IMR-90 (cell line): ENCODE data around the gene INPP5E. TPM values are rescaled to one million over a fixed set of nuclear protein-coding genes. Genes with fewer than 3 reads are reported as not detected.

Experiments
- ATAC-seq: fragments of 200-7000 bp; cut with Tn5 transposase; 2 replicates; pipeline ENCODE4 v1.9.1; 2020; ENCODE audit warnings: low read depth, mild to moderate bottlenecking, moderate library complexity
- BruUV-seq: library from RNA; stranded (reverse); fragments of 400-500 nt; replicated peaks from 2 replicates; lab custom pipeline; 2021; lab: Mats Ljungman, UMichigan
- CTCF ChIA-PET: fragments of 300-600 bp; formaldehyde crosslinking; extraction: SDS; loops from one replicate; lab custom pipeline; 2021; ENCODE audit warnings: antibody characterized with exemption; lab: Yijun Ruan, JAX
- POLR2A ChIA-PET: fragments of 300-600 bp; sonication (Branson Sonifier 250); formaldehyde crosslinking; loops from one replicate; lab custom pipeline; 2022; ENCODE audit warnings: antibody characterized with exemption; ENCODE audit not compliant: unreplicated experiment; lab: Charles Lee
- DNase-seq: peaks from one replicate; pipeline ENCODE4 v3.0.0; 2013
- H2AFZ ChIP-seq: replicated peaks from 2 replicates; pipeline ENCODE3; 2013; ENCODE audit warnings: low read length, mild to moderate bottlenecking; ENCODE audit not compliant: poor library complexity
- H2AK5ac ChIP-seq: 2 replicates; pipeline ENCODE4 v1.6.1; 2013; ENCODE audit warnings: low read depth, low read length, inconsistent platforms
- H2AK9ac ChIP-seq: replicated peaks from 2 replicates; pipeline ENCODE3; 2013; ENCODE audit warnings: mild to moderate bottlenecking, low read depth, low read length, moderate library complexity; ENCODE audit not compliant: poor library complexity
- H2BK120ac ChIP-seq: 2 replicates; pipeline ENCODE4 v1.6.1; 2013; ENCODE audit warnings: low read depth, low read length, inconsistent platforms
- H2BK15ac ChIP-seq: 3 replicates; pipeline ENCODE4 v1.6.1; 2013; ENCODE audit warnings: low read depth, low read length, inconsistent platforms
- H2BK20ac ChIP-seq: 2 replicates; pipeline ENCODE4 v1.6.1; 2013; ENCODE audit warnings: low read depth, mild to moderate bottlenecking, inconsistent platforms, low read length, moderate library complexity
- H2BK5ac ChIP-seq: 2 replicates; pipeline ENCODE4 v1.6.1; 2013; ENCODE audit warnings: mild to moderate bottlenecking, low read depth, low read length, inconsistent platforms; ENCODE audit not compliant: poor library complexity, severe bottlenecking
- H3K14ac ChIP-seq: replicated peaks from 2 replicates; pipeline ENCODE4 v1.6.1; 2013; ENCODE audit warnings: low read depth, low read length, inconsistent platforms
- H3K18ac ChIP-seq: 2 replicates; pipeline ENCODE4 v1.6.1; 2013; ENCODE audit warnings: low read depth, low read length, control low read depth
- H3K23ac ChIP-seq: 2 replicates; pipeline ENCODE4 v1.6.1; 2013; ENCODE audit warnings: low read depth, low read length, inconsistent platforms
- H3K27ac ChIP-seq: 2 replicates; pipeline ENCODE4 v1.5.1; 2013; ENCODE audit warnings: mild to moderate bottlenecking, control low read depth, low read length; ENCODE audit not compliant: insufficient read depth
- H3K27me3 ChIP-seq: 2 replicates; pipeline ENCODE4 v1.6.1; 2013; ENCODE audit warnings: low read length; ENCODE audit not compliant: control insufficient read depth, insufficient read depth
- H3K36me3 ChIP-seq: 2 replicates; pipeline ENCODE4 v1.6.1; 2013; ENCODE audit warnings: low read length, mixed read lengths; ENCODE audit not compliant: control insufficient read depth, insufficient read depth
- H3K4ac ChIP-seq: 2 replicates; pipeline ENCODE4 v1.6.1; 2013; ENCODE audit warnings: low read depth, low read length, inconsistent platforms
- H3K4me1 ChIP-seq: 2 replicates; pipeline ENCODE4 v1.6.1; 2013; ENCODE audit warnings: low read length, mixed read lengths; ENCODE audit not compliant: control insufficient read depth, insufficient read depth
- H3K4me2 ChIP-seq: 2 replicates; pipeline ENCODE4 v1.6.1; 2013; ENCODE audit warnings: low read depth, mild to moderate bottlenecking, control low read depth, low read length, moderate library complexity
- H3K4me3 ChIP-seq: 2 replicates; pipeline ENCODE4 v1.5.1; 2013; ENCODE audit warnings: low read depth, mild to moderate bottlenecking, control low read depth, low read length, moderate library complexity; ENCODE audit not compliant: insufficient read depth
- H3K56ac ChIP-seq: 2 replicates; pipeline ENCODE4 v1.6.1; 2013; ENCODE audit warnings: low read length, inconsistent platforms; ENCODE audit not compliant: insufficient read depth; ENCODE audit errors: extremely low read depth
- H3K79me1 ChIP-seq, 2 experiments: 2 replicates each; pipeline ENCODE4 v1.6.1; 2013; ENCODE audit warnings: low read length in 2 of 2, inconsistent platforms in 1 of 2, low read depth in 1 of 2
- H3K9ac ChIP-seq: 2 replicates; pipeline ENCODE4 v1.6.1; 2013; ENCODE audit warnings: low read depth, low read length, control low read depth
- H3K9me1 ChIP-seq: 2 replicates; pipeline ENCODE4 v1.6.1; 2013; ENCODE audit warnings: low read length, inconsistent platforms; ENCODE audit not compliant: insufficient read depth
- H3K9me3 ChIP-seq: 2 replicates; pipeline ENCODE4 v1.6.1; 2013; ENCODE audit warnings: low read length; ENCODE audit not compliant: control insufficient read depth, insufficient read depth
- H4K20me1 ChIP-seq: 2 replicates; pipeline ENCODE4 v1.6.1; 2013; ENCODE audit warnings: low read length, inconsistent platforms; ENCODE audit not compliant: insufficient read depth
- H4K5ac ChIP-seq: 2 replicates; pipeline ENCODE4 v1.6.1; 2013; ENCODE audit warnings: mild to moderate bottlenecking, low read depth, low read length, control low read depth
- H4K8ac ChIP-seq, 2 experiments: 2 replicates each; pipeline ENCODE4 v1.6.1; 2013; ENCODE audit warnings: low read depth in 2 of 2, low read length in 2 of 2, control low read depth in 1 of 2, inconsistent platforms in 1 of 2
- H4K91ac ChIP-seq: 2 replicates; pipeline ENCODE4 v1.6.1; 2013; ENCODE audit warnings: low read depth, low read length, inconsistent platforms; ENCODE audit not compliant: insufficient read depth
- CEBPB ChIP-seq: IDR thresholded peaks from 2 replicates; pipeline ENCODE4 v1.6.1; 2012; ENCODE audit warnings: low read depth, low read length, improper control_type of control experiment
- CHD1 ChIP-seq: IDR thresholded peaks from 2 replicates; pipeline ENCODE4 v1.6.1; 2012; ENCODE audit warnings: low read depth, low read length, improper control_type of control experiment
- CTCF ChIP-seq: conservative IDR thresholded peaks from 2 replicates; pipeline ENCODE4 v1.5.1; 2012; ENCODE audit warnings: mild to moderate bottlenecking, low read depth, low read length, improper control_type of control experiment
- ELK1 ChIP-seq: fragments of 150-350 bp; IDR thresholded peaks from 2 replicates; pipeline ENCODE4 v1.6.1; 2016; ENCODE audit warnings: low read depth, mild to moderate bottlenecking, low read length, moderate library complexity, borderline replicate concordance
- FOS ChIP-seq: fragments of 150-350 bp; IDR thresholded peaks from 2 replicates; pipeline ENCODE4 v1.6.1; 2016; ENCODE audit warnings: low read depth, low read length
- MAFK ChIP-seq: IDR thresholded peaks from 2 replicates; pipeline ENCODE4 v1.6.1; 2012; ENCODE audit warnings: low read depth, low read length, improper control_type of control experiment
- MAZ ChIP-seq: IDR thresholded peaks from 2 replicates; pipeline ENCODE4 v1.6.1; 2012; ENCODE audit warnings: low read depth, mild to moderate bottlenecking, low read length, improper control_type of control experiment, moderate library complexity, borderline replicate concordance
- MXI1 ChIP-seq: IDR thresholded peaks from 2 replicates; pipeline ENCODE4 v1.6.1; 2012; ENCODE audit warnings: low read depth, mild to moderate bottlenecking, low read length, moderate library complexity, borderline replicate concordance
- NFE2L2 ChIP-seq: fragments of 150-350 bp; IDR thresholded peaks from 2 replicates; pipeline ENCODE4 v1.6.1; 2016; ENCODE audit warnings: low read depth, mild to moderate bottlenecking, low read length
- POLR2A ChIP-seq: IDR thresholded peaks from 2 replicates; pipeline ENCODE4 v1.6.1; 2012; ENCODE audit warnings: mild to moderate bottlenecking, low read depth, low read length
- RAD21 ChIP-seq: IDR thresholded peaks from 2 replicates; pipeline ENCODE4 v1.6.1; 2012; ENCODE audit warnings: low read length, improper control_type of control experiment
- RCOR1 ChIP-seq: IDR thresholded peaks from 2 replicates; pipeline ENCODE4 v1.6.1; 2012; ENCODE audit warnings: mild to moderate bottlenecking, low read length, improper control_type of control experiment; ENCODE audit not compliant: insufficient replicate concordance
- RFX5 ChIP-seq: IDR thresholded peaks from 2 replicates; pipeline ENCODE4 v1.8.0; 2012; ENCODE audit warnings: low read depth, mild to moderate bottlenecking, low read length, moderate library complexity
- SMC3 ChIP-seq: fragments of 150-350 bp; IDR thresholded peaks from 2 replicates; pipeline ENCODE4 v1.6.1; 2016; ENCODE audit warnings: low read depth, mild to moderate bottlenecking, antibody characterized with exemption, low read length, moderate library complexity
- WGBS, 2 experiments: methylation state at CpG; one replicate each; pipeline versions ENCODE4 v1.1.5 to v1.1.7; 2013; ENCODE audit warnings: missing lambda C conversion rate in 2 of 2; ENCODE audit not compliant: insufficient read length in 1 of 2; ENCODE audit errors: extremely low coverage in 2 of 2; 5-methylcytosine and 5-hydroxymethylcytosine counted together
- dilution Hi-C: fragments of 300-500 bp; cut with HindIII; formaldehyde crosslinking; loops from one replicate; pipeline ENCODE4 v1.14.3; 2018; ENCODE audit warnings: low sequenced_read_pairs; ENCODE audit not compliant: unreplicated experiment
- in situ Hi-C: fragments of 300-500 bp; cut with MboI; formaldehyde crosslinking; loops from 3 replicates; pipeline ENCODE4 v1.14.3; 2019; ENCODE audit warnings: low sequenced_read_pairs, inconsistent platforms, mixed read lengths
- intact Hi-C: fragments of 100-400 bp; cut with micrococcal nuclease; formaldehyde crosslinking; loops from 2 replicates; pipeline ENCODE4 v1.10.0; 2022
- polyA plus RNA-seq, 3 experiments: library from polyadenylated mRNA; depleted of rRNA; stranded (reverse); fragments of >200 nt; gene quantifications; 2 replicates each; pipeline ENCODE4 v1.2.3, GENCODE V29; 2012; ENCODE audit warnings: low replicate concordance in 1 of 3
- total RNA-seq: library from RNA; depleted of rRNA; stranded (reverse); fragments of >200 nt; gene quantifications from 2 replicates; pipeline ENCODE4 v1.2.3, GENCODE V29; 2012

The INPP5E gene
- total and polyA plus RNA-seq, 2 of the 4 experiments (the other 2 are of a cell fraction): 1.6 to 9.4 TPM

GRCh38 chr9:136400038-136400834, 39.4 kb downstream of the INPP5E start, which contains the start of gene SNAPC4:
Gene SNAPC4 (minus strand): TSS chr9:136400170. CDS start chr9:136398428, 1,742 bp downstream.
- in situ Hi-C loops: loop anchor here (5.0 kb wide), 1 partner anchor 78 kb away; no protein-coding TSS in a partner anchor
- 10% methylated on average over 44 of the region's 71 CpGs; no CpG with 5 or more reads in 1 of the 2 experiments for WGBS, 2 experiments
- Histone ChIP-seq H3K27me3 (no peaks in the 10 kb centered on the region), H3K9me1 (no peaks in the 10 kb centered on the region), H3K4ac (peak within 1 kb of the TSS; percentile 84), H2AK5ac (peak within 1 kb of the TSS; percentile 96), H4K20me1 (peaks cover 16% of the 10 kb centered on the region; the same call in 1 of the 2 replicates), H3K4me1 (peaks cover 9% of the 10 kb centered on the region), H2AFZ (peak within 1 kb of the TSS; percentile 98), H3K4me3 (peak within 1 kb of the TSS; percentile 76), H2BK15ac (no peak within 1 kb of the TSS), H3K36me3 (peaks cover 46% of the 10 kb centered on the region), H4K5ac (peak within 1 kb of the TSS; percentile 96), H3K9ac (peak within 1 kb of the TSS; percentile 86), H2BK20ac (no peak within 1 kb of the TSS), H2AK9ac (peak within 1 kb of the TSS; percentile 95), H3K23ac (peak within 1 kb of the TSS; percentile 90), H4K8ac (peak within 1 kb of the TSS; percentile 92 to 100), H3K18ac (no peak within 1 kb of the TSS), H3K56ac (no peak within 1 kb of the TSS), H3K9me3 (no peaks in the 10 kb centered on the region), H3K27ac (peak within 1 kb of the TSS; percentile 74), H3K4me2 (peak within 1 kb of the TSS; percentile 100), H2BK5ac (no peak within 1 kb of the TSS), H2BK120ac (peak within 1 kb of the TSS; percentile 24; the same call in 1 of the 2 replicates), H3K79me1 (peaks cover 20 to 30% of the 10 kb centered on the region in 2 experiments), H3K14ac (peak within 1 kb of the TSS; percentile 86), H4K91ac (peak within 1 kb of the TSS; percentile 87)
- TF ChIP-seq RCOR1 (no peak), SMC3 (peak; percentile 66), CTCF (peak; percentile 94), MXI1 (no peak; the same call in 1 of the 2 replicates), POLR2A (peak; percentile 71), NFE2L2 (no peak), FOS (no peak), MAFK (no peak), RFX5 (no peak), CHD1 (no peak), RAD21 (peak; percentile 78), ELK1 (no peak), CEBPB (no peak), MAZ (peak; percentile 52; the same call in 1 of the 2 replicates)
- dilution Hi-C loops: no loop called here
- no TSS peak for BruUV-seq
- ChIA-PET CTCF (no interaction called here), POLR2A (no interaction called here)
- intact Hi-C loops: loop anchor here (1.0 to 5.0 kb wide), 2 partner anchors 73 to 88 kb away; partner anchors contain the start of gene GPSM1
- ATAC-seq (peak; percentile 96), DNase-seq (peak; percentile 78)
